ENCODE measurements around the gene GHRHR.

The GHRHR gene

GRCh38 chr7:30969604-30969970 is 5.8 kb downstream of the GHRHR start:
- no peak for DNase-seq

DNA sequence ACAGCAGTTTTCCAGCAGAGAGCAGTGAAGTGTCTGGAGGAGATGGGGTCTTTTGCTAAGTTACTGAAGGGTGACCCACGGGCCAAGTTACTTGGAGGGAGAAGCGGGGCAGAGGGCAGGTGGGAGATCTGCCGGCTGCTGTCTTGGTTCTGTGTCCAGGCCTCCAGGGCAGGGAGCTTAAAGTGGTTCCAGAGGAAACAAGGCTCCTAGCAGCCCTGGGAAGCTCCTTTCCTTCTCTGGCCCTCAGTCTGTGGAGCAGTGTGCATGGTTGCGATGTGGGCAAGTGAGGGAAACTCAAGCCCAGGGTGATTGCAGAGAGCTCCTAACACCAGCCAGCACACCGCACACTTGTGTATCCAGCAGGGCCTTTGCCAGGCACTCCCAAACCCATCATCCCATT is 6.3 kb downstream of the GHRHR start:
- DNase-seq, result no peak

DNA sequence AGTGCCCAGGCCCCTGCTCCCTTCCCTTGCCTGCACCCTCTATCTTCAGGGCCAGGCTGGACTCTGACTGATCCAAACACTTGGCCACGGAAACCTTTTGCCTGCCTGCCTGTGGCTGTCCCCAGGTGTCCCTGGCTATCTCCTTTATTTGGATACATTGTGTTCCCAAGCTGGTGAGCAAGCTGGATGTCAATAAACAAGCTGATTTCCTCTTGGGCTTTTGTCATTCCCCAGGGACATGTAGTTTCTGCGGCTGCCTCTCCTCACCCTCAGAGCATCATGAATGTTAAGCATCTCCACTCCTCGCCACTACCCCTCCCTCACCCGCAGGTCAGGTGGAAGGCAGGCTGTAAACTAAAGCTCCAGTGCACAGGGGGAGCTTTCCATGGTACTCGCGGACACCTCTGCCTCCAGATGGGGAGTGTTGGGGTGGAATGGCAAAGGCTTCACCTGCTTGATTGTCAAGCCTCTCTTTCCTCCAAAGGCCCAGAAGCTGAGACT is 6.9 kb downstream of the GHRHR start:
- no peak for DNase-seq

DNA sequence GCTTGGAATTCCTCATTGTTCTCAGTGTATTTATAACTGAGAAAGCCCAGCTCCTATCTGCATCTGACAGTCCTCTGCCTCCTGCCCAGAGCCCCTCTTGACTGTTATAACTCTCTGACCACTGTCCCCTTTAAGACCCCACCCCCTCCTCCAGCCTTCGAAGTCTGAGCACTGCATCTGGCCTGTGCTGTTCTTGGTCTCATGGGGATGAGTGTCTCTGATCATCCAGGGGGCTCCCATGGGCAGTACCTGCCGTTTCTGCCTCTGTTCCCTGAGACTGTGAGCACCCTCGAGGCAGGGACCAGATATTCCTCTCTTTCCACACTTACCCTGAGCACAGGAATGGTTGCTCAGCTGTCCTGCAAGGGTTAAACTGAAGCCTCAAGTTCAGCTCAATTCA is 7.7 kb downstream of the GHRHR start:
- no peak for DNase-seq

- DNase-seq, result no peak
Observed at GRCh38 chr7:30971840-30972563, 8.2 kb downstream of the GHRHR start.

DNA sequence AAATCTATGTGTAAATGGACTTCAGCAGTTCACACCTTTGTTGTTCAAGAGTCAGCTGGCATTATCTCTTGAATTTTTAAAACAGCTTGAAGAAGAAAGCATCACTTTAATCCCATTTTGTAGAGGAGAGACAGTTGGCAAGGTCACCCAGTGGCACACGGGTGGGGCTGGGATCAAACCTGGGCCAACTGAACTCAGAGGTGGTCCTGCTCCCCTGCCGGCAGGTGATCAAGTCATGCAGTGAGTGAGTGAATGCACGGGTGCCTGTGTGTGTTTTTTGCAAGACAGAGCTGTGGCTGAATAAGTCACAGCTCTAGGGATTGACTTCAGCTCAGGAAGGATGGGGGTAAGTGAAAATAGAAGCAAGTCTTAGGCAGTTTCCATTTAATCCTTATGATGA is 9.5 kb downstream of the GHRHR start:
- no peak for DNase-seq

- no peak for DNase-seq
Observed at GRCh38 chr7:30973791-30974604, 10.2 kb downstream of the GHRHR start.

DNA sequence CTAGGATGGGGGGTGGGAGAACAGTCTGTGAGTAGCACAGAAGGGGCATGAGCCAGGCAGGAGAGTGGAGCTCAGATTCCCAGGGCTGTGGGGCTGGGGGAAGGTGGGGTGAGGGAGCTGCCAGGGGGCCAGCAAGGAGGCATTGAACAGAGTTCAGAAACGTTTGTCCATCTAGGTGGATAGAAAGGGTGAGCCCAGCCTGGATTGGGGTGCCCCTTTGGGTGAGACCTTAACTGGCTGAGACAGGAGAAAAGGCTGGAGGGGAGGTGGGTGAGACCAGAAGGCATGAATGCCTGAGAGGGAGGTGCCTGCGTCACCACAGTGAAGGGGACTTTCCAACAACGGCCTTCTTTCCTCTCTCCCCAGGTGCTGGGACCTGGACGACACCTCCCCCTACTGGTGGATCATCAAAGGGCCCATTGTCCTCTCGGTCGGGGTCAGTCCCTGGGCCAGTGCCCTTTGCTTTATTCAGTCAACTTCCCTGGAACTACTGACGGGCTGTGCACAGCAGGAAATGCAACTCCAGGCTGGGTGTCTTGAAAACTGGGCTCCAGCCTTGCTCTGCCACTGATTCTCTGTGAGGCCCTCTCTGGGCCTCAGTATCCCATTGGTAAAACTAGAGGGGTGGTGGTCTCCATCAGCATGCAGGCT is 11.0 kb downstream of the GHRHR start:
- peak in 1 of 2 experiments; percentile 16 for DNase-seq

DNA sequence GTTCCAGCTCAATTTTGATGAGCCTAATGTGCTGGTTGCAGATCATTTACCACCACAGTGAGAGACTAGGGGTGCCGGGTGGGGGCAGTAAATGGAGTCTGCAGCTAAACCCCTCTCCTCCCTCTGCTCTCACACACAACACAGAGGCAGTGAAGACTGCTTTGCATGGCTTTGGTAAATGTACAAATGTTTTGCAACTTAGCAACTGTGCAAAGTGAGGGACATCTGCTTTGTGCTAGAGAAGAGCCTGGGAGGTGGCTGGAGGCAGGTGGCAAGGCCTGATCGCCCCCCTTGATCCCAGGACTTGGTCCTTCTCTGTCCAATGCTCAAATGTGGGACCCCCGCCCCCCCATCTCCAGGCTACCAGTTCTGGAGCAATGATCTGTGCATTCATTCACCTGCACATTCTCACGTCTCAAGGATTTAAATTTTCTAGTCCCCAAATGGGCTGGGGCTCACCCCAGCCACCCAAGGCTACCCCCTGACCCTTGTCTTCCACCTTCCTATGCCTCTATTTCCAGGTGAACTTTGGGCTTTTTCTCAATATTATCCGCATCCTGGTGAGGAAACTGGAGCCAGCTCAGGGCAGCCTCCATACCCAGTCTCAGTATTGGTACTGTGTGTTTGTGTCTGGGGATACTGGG is 11.6 kb downstream of the GHRHR start:
- no peak for DNase-seq

DNA sequence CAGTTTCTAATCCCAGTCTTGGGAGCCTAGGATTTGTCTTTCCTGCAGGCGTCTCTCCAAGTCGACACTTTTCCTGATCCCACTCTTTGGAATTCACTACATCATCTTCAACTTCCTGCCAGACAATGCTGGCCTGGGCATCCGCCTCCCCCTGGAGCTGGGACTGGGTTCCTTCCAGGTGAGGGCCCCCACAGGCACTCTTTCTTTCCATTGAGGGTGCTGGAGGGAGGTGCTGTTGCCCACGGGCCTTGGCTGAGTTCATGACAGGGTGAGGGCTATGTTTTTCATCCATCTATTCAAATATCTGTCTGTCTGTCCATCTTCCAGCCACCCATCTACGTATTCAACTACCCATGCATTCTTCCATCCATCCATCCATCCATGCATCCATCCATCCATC is 12.6 kb downstream of the GHRHR start:
- DNase-seq, result no peak

- no peak for DNase-seq
Observed at GRCh38 chr7:30977222-30977621, 13.5 kb downstream of the GHRHR start.

- no peak for DNase-seq
Observed at GRCh38 chr7:30977896-30978564, 14.3 kb downstream of the GHRHR start.

GRCh38 chr7:30979027-30979426 is 15.3 kb downstream of the GHRHR start:
- DNase-seq, result no peak

- DNase-seq, result no peak
Observed at GRCh38 chr7:30980194-30980593, 16.4 kb downstream of the GHRHR start.

DNA sequence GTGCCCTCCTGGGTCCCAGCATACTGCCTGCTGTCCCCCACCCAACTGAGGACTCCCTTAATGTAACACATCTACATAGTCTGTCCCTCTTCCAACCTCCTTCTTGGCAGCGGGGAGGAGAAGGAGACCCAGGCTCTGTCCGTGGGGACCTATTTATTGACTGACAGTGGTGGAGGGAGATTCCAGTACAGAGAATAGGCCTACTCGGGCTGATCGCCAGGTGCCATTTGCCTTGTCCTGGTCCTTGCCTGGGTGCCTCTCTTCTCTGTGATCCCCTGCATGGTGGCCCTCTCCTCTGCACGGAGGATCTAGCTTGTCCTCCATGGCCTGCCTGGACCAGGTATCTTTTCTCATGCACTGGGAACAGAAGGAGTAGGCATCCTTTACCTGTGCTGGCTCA is 17.0 kb downstream of the GHRHR start:
- DNase-seq, result no peak

DNA sequence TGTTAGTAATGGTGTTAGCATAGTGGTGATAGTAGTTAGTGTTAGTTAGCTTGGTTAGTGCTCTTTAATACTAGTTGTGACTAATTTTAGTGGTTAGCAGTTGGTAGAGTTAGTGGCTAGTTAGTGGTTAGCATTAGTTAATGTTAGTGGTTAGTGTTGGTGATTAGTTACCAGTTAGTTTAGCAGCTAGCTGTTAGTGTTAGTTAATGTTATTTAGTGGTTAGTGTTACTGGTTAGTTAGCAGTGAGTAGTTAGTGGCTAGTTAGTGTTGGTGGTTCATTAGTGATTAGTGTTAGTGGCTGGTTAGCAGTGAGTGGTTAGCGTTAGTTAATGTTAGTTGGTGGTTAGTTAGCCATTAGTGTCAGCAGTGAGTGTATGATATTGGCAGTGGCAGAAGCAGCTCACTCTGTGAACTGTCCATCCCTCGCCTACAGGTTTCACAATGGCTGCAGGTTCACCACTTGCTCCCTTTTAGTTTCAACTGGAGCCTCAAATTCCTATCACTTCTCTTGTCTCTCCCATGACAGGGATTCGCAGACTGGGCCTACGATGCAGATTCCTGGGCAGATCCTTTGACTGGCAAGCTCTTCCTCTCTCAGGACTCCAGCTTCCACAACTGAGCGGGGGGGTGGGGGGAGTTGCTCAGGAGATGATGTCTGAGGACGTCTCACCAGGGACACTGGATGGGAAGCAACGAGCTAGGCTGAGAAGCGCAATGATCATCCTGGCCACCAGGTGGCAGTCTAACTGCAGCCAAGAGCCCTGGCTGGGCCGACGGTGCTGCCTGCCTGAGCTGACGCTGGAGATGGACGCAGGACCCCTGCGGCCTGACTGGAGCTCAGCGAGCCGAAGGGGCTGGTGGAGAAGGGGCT is 19.5 kb downstream of the GHRHR start:
- DNase-seq, result peak; percentile 40 to 64

- DNase-seq, result no peak
Observed at GRCh38 chr7:30983914-30984247, 20.1 kb downstream of the GHRHR start.

- no peak for DNase-seq
Observed at GRCh38 chr7:30984359-30985107, 20.8 kb downstream of the GHRHR start.

DNA sequence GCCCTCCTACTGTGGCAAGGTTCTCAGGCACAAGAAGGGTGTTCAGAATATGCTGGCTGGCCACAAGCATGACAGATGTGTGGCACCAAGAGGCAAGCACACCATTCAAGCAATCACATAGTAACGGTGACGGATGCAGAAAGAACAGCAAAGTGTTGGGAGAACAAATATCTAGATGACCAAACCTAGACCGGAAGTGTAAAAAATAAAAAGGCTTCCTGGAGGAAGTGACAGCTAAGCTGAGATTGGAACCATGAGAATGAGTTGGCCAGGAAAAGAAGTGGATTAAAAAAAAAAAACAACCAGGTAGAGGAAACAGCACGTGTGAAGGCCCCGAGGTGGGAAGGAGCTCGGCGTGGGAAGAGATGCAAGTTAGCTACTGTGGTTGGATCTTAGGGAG is 22.0 kb downstream of the GHRHR start:
- DNase-seq, result no peak

GRCh38 chr7:30986331-30986730 is 22.6 kb downstream of the GHRHR start:
- DNase-seq, result no peak

- DNase-seq, result no peak
Observed at GRCh38 chr7:30986738-30987137, 23.0 kb downstream of the GHRHR start.
